SK-N-MC (cell line): Measurements from ENCODE around the gene SSR4.

Experiments used
- EZH2 ChIP-seq: fragments of 200-600 bp; sonication (generic); IDR thresholded peaks from one replicate; pipeline ENCODE4 v1.6.1; 2017; ENCODE audit warnings: antibody characterized with exemption
- POLR2AphosphoS5 ChIP-seq: IDR thresholded peaks from 2 replicates; pipeline ENCODE4 v1.6.1; 2012; ENCODE audit warnings: mild to moderate bottlenecking, low read depth, low read length, borderline replicate concordance

GRCh38 chrX:153778181-153778580, 16.3 kb upstream of the SSR4 start:
- TF ChIP-seq POLR2AphosphoS5 (no peak), EZH2 (no peak)
